Measurements from ENCODE around the gene ERMARD.

Gene ERMARD

DNA sequence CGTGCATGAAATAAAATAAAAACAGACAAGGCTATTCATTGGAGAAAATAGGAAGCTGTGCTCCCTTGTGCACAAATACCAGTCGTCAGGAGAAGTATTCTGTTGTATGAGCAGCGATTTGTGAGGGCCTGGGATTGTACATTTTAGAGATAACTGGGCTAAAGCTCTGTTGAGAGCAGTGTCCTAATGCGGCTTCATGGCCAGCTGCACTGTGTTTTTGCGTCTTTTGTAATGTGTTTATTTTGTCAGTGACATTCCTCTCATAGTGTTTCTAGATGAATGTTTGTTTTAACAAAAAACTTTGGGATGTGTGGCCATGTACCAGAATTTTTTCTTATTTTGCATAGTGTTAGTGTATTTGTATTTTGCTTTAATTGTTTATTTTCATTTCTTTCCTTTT lies 14.8 kb downstream of the ERMARD start:
- H3K9me3 Mint-ChIP-seq, result no peaks in the 10 kb centered on the region
- H3K4me3 Mint-ChIP-seq, result no peak overlapping the region
- no peaks in the 10 kb centered on the region for H3K4me1 Mint-ChIP-seq
- no peak for ATAC-seq
- no peaks in the 10 kb centered on the region for H3K27me3 Mint-ChIP-seq
- no peak overlapping the region for H3K27ac Mint-ChIP-seq
- H3K36me3 Mint-ChIP-seq, result peaks cover 63% of the 10 kb centered on the region

DNA sequence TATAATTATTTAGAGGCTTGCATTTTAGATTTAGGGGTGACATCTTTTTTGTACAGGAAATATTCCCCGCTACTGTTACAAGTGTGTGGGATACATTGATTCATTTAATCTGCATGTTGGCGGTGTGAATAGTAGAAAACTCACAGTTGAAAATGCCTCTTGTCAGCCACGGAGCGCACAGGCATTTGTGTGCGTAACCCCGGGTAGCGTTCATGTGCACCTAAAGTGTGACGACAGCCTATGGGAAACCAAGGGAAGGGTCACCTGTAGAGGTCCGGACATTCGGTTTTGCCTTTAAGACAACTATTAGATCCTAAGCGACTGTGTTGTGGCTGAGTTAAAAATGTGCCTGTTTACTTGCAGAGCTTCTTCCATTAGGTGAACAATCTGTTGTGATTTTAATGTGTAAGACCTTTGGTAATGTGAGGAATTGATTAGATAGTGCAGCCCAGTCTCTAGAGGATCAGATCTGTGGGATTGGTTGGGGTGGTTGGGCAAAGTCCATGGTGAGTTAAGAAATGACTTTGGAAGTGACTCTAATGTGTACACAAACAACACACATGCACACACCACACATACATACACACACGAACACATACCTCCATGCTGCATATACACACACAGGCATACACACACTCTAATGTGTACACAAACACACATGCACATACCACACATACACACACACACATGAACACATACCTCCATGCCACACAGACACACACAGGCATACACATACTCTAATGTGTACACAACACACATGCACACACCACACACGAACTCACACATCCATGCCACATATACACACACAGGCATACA lies 15.7 kb downstream of the ERMARD start:
- Mint-ChIP-seq H3K4me1 (no peaks in the 10 kb centered on the region), H3K9me3 (no peaks in the 10 kb centered on the region), H3K27ac (no peak overlapping the region), H3K27me3 (no peaks in the 10 kb centered on the region), H3K4me3 (no peak overlapping the region), H3K36me3 (peaks cover 66% of the 10 kb centered on the region)
- ATAC-seq, result no peak

DNA sequence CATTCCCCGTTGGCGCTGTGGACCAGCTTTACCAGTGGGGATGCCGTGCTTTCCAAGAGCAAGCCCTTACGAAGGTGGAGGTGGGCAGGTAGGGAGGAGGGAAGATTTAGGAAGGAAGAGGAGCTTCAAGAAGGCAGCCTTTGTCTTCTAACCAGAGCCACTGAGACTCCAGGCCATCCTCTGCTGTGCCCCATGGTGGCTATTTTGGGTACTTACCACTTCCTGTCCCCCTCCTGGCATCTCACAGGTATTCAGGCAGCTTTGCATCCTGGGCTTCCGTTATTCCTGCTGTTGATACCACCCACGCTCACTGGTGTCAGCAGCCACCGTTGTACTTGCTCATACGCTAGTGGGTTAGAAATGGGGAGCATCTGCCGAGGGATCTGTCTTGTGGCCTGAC lies 22.9 kb downstream of the ERMARD start:
- no peak for ATAC-seq
- H3K36me3 Mint-ChIP-seq, result peaks cover 41% of the 10 kb centered on the region
- no peaks in the 10 kb centered on the region for H3K4me1 Mint-ChIP-seq
- no peak overlapping the region for H3K4me3 Mint-ChIP-seq
- no peaks in the 10 kb centered on the region for H3K9me3 Mint-ChIP-seq
- H3K27ac Mint-ChIP-seq, result no peak overlapping the region
- H3K27me3 Mint-ChIP-seq, result no peaks in the 10 kb centered on the region

DNA sequence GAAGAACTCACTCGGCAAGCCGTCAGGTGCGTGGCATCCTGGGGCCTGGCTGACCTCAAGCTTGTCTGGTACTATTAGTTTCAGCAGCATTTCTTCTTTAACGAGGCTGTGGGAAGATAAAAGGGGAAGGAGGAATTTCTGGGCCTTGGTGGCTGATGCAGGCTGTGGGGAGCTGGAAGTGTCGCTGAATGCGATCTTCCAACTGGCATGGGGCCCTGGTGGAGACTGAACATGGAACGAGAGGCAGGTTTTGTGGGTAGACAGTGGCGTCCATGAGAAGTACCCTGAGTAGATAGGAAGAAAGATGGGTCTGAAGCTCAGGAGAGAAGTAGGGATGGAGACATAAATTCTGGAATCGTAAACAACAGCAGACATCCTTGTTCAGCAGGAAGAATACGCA lies 23.9 kb downstream of the ERMARD start:
- no peak for ATAC-seq
- H3K27ac Mint-ChIP-seq, result no peak overlapping the region
- H3K36me3 Mint-ChIP-seq, result peaks cover 41% of the 10 kb centered on the region
- no peak overlapping the region for H3K4me3 Mint-ChIP-seq
- no peaks in the 10 kb centered on the region for H3K4me1 Mint-ChIP-seq
- no peaks in the 10 kb centered on the region for H3K27me3 Mint-ChIP-seq
- H3K9me3 Mint-ChIP-seq, result no peaks in the 10 kb centered on the region

DNA sequence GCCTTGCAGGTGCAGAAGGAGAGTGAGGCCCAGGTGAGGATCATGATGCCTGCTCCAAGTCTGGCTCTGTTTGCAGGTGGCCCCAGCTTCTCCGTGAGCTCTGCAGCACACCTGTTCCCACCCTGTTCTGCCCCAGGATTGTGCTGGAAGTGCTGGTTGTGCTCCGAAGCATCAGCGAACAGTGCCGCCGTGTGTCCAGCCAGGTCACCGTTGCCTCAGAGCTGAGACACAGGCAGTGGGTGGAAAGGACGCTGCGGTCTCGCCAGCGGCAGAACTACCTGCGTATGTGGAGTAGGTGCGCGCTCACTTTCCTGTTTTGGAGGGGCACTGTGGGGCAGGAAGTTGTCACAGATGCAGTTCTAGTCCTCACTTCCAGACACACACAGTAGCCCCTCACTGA lies 25.0 kb downstream of the ERMARD start:
- peaks cover 51% of the 10 kb centered on the region for H3K36me3 Mint-ChIP-seq

DNA sequence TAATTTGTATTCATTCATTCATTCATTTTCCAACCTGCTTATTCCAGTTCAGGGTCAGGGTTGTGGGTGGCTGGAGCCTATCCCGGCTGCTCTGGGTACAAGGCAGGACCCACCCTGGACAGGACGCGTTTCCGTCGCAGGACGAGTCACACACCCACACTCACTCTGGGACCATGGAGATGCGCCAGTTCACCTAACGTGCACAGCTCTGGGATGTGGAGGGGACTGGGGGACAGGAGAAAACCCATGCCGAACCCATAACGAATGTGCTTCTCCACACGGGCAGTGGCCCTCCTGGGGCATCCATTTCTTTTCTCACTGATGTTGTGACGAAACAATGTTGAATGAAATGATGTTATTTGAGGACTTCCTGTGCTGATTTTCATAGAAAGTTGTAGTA lies 26.5 kb downstream of the ERMARD start:
- H3K36me3 Mint-ChIP-seq, result peaks cover 46% of the 10 kb centered on the region
- no peak overlapping the region for H3K27ac Mint-ChIP-seq
- H3K9me3 Mint-ChIP-seq, result no peaks in the 10 kb centered on the region
- no peaks in the 10 kb centered on the region for H3K27me3 Mint-ChIP-seq
- H3K4me3 Mint-ChIP-seq, result no peak overlapping the region
- ATAC-seq, result no peak
- H3K4me1 Mint-ChIP-seq, result no peaks in the 10 kb centered on the region

More for the DNA sequence above, 25.0 kb downstream of the ERMARD start:
- Mint-ChIP-seq H3K4me1 (no peaks in the 10 kb centered on the region), H3K27me3 (no peaks in the 10 kb centered on the region), H3K4me3 (no peak overlapping the region), H3K9me3 (no peaks in the 10 kb centered on the region), H3K27ac (no peak overlapping the region)
- ATAC-seq, result no peak

DNA sequence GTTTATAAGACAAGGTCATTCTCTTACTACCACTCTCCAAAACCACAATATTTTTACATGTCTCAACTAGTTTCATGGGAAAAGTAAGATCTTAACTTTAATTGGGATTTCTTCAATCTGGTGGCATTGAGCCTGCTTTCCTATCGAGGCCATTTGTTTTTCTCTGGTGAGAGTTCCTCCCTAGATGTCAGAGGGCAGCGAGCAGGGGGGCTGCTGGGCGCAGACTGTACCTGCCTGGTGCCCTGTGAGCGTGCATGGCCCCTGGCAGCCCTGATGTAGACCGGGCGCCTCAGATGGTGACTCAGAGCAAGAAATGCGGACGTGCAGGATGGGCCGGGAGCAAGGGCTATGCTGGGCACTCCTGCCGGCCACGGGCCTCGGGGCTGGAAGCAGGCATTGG lies 27.2 kb downstream of the ERMARD start:
- Mint-ChIP-seq H3K9me3 (no peaks in the 10 kb centered on the region), H3K36me3 (peaks cover 46% of the 10 kb centered on the region)

DNA sequence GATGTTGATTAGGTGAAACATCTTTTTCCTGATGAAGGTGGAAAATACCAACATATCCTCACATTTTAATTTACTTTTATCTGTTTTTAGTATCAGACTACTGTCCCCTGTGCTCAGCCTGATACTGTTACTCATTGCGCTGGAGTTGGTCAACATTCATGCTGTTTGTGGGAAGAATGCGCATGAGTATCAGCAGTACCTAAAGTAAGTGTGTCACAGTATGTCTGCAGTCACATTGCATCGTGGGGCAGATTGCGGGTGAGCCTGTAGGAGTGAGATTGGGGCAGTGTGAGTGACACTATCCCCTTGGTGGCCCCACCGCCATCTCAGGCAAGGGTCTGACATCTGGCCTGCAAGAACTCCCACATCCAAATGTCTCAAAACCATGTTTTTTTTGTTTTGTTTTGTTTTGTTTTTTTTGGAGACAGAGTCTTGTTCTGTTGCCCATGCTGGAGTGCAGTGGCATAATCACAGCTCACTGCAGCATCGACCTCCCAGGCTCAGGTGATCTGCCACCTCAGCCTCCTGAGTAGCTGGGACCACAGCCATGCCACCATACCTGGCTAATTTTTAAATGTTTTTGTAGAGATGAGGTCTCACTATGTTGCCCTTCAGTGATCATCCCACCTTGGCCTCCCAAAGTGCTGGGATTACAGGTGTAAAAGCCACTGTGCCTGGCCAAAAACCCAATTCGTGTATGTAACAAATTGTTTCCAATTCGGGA lies 27.8 kb downstream of the ERMARD start:
- peaks cover 50% of the 10 kb centered on the region for H3K36me3 Mint-ChIP-seq
- no peaks in the 10 kb centered on the region for H3K4me1 Mint-ChIP-seq
- H3K9me3 Mint-ChIP-seq, result no peaks in the 10 kb centered on the region
- H3K27ac Mint-ChIP-seq, result no peak overlapping the region
- no peaks in the 10 kb centered on the region for H3K27me3 Mint-ChIP-seq
- ATAC-seq, result no peak
- no peak overlapping the region for H3K4me3 Mint-ChIP-seq

More for the DNA sequence above, 27.2 kb downstream of the ERMARD start:
- H3K4me1 Mint-ChIP-seq, result no peaks in the 10 kb centered on the region
- H3K27me3 Mint-ChIP-seq, result no peaks in the 10 kb centered on the region
- H3K27ac Mint-ChIP-seq, result no peak overlapping the region
- H3K4me3 Mint-ChIP-seq, result no peak overlapping the region
- no peak for ATAC-seq

DNA sequence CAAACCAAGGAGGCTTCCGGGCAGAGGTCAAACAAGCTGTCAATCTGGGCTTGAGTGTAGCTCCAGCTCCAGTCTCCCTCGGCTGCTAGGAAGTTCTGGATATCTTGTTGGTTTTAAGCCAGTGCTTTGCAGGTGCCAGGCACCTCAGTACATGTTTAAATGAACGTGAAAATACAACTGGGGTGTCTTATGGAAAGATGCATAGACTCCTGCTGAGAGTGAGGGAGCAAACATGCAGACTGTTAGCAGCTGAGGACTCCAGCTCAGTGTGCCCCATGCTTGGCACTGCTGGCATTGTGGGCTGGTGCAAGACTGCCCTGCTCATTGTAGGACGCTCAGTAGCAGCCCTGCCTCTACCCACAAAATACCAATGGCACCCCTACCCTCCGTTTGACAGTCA lies 28.5 kb downstream of the ERMARD start:
- ATAC-seq, result no peak
- H3K9me3 Mint-ChIP-seq, result no peaks in the 10 kb centered on the region
- H3K27me3 Mint-ChIP-seq, result no peaks in the 10 kb centered on the region
- no peaks in the 10 kb centered on the region for H3K4me1 Mint-ChIP-seq
- H3K4me3 Mint-ChIP-seq, result no peak overlapping the region
- peaks cover 52% of the 10 kb centered on the region for H3K36me3 Mint-ChIP-seq
- no peak overlapping the region for H3K27ac Mint-ChIP-seq

DNA sequence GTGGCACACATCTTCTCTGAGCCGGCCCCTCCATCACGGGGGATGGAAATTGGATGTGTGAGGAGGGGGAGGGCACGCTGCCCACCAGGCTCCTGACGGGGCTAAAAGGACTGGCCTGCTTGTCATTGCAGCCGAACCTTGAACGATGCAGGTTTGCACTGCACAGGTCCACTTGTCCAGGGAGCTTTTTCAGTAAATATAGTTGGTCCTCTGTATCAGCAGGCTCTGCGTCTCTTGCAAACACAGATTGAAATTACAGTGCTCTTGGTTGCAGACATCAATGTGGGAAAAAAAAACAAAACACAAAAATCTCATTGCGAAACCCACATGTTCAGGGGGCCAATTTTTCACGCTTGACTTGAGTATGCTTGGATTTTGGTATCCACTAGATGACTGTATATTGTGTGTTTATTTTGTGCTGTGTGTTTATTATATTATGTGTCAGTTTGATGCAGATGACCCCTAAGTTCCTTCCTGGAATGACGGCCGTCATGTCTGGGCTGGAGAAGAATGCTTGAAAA lies 29.2 kb downstream of the ERMARD start:
- no peaks in the 10 kb centered on the region for H3K4me1 Mint-ChIP-seq
- H3K27me3 Mint-ChIP-seq, result no peaks in the 10 kb centered on the region
- no peak overlapping the region for H3K27ac Mint-ChIP-seq
- H3K9me3 Mint-ChIP-seq, result no peaks in the 10 kb centered on the region
- H3K4me3 Mint-ChIP-seq, result no peak overlapping the region
- no peak for ATAC-seq
- H3K36me3 Mint-ChIP-seq, result peaks cover 44% of the 10 kb centered on the region

DNA sequence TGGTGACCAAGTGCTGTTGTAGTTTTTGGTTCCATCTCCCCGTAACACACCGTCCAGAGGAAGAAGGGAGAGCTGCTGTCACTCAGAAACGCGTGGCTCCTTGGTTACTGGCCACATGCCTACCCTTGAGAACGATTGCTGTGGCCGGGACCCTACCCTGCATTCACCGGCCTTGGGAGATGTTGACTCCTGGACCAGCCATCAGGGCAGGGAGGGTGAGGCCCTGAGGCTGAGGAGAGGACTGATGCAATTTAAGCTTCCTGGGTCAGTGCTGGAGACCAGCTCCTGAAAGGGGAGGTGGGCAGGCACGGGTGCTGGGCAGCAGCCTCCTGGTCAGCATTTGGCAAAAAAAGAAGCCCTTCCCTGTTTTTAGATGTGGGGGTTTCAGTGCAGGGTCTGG lies 31.5 kb downstream of the ERMARD start:
- Mint-ChIP-seq H3K36me3 (peaks cover 34% of the 10 kb centered on the region), H3K4me3 (no peak overlapping the region), H3K27me3 (no peaks in the 10 kb centered on the region), H3K9me3 (no peaks in the 10 kb centered on the region), H3K27ac (no peak overlapping the region), H3K4me1 (no peaks in the 10 kb centered on the region)
- no peak for ATAC-seq

DNA sequence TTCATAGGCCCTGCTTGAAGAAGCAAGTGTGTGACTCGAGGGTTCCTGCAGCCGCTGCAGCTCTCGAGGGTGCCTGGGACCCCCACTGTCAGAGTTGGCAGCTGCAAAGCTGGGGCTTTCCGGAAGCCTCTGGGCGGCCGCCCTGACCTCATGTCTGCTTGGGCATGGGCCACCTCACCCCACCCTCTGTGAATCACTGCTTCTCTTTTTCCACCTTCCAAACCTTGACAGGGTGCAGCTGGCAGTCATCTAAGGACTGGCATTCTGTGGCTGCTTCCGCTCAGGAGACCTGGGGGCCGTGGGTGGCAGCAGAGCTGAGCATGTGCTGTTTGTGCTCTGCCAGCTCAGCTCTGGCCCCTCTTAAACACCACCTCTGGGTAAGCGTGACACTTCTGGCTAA lies 32.0 kb downstream of the ERMARD start:
- H3K36me3 Mint-ChIP-seq, result peaks cover 34% of the 10 kb centered on the region
- peak; percentile 12 for ATAC-seq
- no peak overlapping the region for H3K27ac Mint-ChIP-seq
- no peaks in the 10 kb centered on the region for H3K27me3 Mint-ChIP-seq
- no peaks in the 10 kb centered on the region for H3K9me3 Mint-ChIP-seq
- H3K4me1 Mint-ChIP-seq, result no peaks in the 10 kb centered on the region
- no peak overlapping the region for H3K4me3 Mint-ChIP-seq

DNA sequence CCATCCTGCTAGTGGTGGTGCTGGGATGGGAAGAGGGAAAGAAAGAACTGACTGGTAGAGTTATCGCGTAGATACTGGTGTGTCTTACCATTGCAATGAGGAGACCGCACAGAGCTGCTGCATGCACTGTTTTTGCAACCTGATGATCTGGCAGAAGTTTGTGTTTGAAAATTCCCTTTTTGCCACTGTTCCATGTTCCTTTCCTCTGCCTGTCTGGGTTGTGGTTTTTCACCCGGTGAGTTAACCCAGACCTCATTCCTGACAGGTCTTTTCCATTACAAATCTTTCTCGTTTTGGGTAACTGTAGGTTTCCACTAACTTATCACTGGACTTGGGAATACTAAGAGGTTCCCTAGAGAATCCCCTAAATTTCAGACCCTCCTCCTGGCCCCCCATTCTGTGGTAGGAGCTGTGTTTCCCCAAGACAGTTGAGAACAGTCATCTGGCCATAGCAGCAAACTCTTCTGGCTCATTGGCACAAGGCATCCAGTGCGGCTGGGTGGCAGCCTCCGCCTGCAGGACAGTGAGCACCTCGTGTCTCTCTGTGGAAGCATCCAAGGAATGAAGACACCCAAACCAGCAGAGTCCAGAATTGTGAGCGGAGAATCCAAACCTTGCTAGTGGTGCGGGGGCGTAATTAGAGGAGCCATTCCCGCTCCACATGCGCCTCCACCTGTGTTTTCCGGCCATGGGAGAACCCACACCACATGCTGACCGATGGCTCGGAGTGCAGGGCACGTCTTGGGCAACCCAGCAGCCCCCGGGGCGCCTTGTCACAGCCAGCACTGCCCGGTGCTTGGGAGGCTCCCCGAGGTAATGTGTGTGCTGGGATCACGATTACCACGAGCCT lies 32.8 kb downstream of the ERMARD start:
- no peak overlapping the region for H3K27ac Mint-ChIP-seq
- no peaks in the 10 kb centered on the region for H3K27me3 Mint-ChIP-seq
- no peaks in the 10 kb centered on the region for H3K9me3 Mint-ChIP-seq

DNA sequence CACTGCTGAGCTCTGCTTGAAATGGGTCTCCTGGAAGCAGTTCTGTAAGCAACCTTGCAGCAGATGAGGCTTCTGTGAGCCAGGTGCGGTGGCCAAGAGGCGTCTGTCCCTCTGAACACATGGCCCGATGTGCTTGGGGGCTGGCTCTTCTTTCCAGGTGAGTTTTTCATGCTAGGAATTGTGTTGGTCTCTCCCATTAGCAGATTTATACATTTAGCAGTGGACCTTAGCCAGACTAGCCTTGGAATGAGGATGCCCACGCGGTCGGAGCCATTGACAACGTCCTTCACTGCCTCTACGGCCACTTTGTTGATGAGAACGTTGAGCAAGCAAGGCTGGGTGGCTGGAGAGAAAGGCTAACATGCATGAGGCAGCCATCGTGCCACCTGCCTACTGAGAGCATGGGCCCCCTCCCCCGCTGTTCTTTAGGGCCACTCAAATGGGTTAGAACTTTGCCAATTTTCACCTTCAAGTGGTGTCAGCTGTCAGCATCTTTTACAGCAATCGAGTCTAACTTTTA lies 33.5 kb downstream of the ERMARD start:
- Mint-ChIP-seq H3K36me3 (peaks cover 34% of the 10 kb centered on the region), H3K27ac (no peak overlapping the region), H3K4me1 (peaks cover 2% of the 10 kb centered on the region), H3K4me3 (no peak overlapping the region), H3K9me3 (no peaks in the 10 kb centered on the region), H3K27me3 (no peaks in the 10 kb centered on the region)
- no peak for ATAC-seq

More for the DNA sequence above, 32.8 kb downstream of the ERMARD start:
- Mint-ChIP-seq H3K36me3 (peaks cover 34% of the 10 kb centered on the region), H3K4me3 (no peak overlapping the region), H3K4me1 (no peaks in the 10 kb centered on the region)
- ATAC-seq, result no peak

DNA sequence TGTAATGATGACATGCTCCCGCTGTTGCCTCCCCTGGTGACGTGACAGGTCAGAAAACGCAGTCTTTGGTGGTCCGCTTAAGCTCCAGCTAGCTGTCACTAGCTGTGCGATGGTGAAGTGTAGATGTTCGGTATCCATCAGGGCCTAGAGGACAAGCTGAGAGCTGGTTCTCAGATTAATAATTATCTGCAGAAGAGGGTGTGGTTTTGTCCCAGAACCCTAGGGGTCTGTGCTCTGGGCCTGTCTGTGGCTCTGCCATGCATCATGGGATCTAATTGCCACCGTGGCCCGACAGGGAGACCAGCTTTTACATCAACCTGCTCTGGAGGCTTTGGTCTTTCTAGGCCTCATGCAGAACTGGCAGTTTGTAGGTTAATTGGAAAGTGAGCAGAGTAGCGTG lies 34.1 kb downstream of the ERMARD start:
- Mint-ChIP-seq H3K27ac (no peak overlapping the region), H3K4me3 (no peak overlapping the region)
- no peak for ATAC-seq

More for the DNA sequence above, 34.1 kb downstream of the ERMARD start:
- peaks cover 9% of the 10 kb centered on the region for H3K4me1 Mint-ChIP-seq
- peaks cover 6% of the 10 kb centered on the region for H3K27me3 Mint-ChIP-seq
- peaks cover 29% of the 10 kb centered on the region for H3K36me3 Mint-ChIP-seq
- H3K9me3 Mint-ChIP-seq, result no peaks in the 10 kb centered on the region

Measured in stimulated activated memory B cell treated with anti-CD40 and anti-IgM and Interleukin-4, amounts not matched to agents 10 μg/mL and 1 μg/mL and 100 μg/mL, for 72 hours (primary cell).